MCF 10A (cell line): ENCODE data around the gene MISP. TPM values are rescaled to one million over a fixed set of nuclear protein-coding genes. Genes with fewer than 3 reads are reported as not detected.
"Not testable (repeated sequence)": the region's sequence is repeated elsewhere in the genome, so short reads cannot be mapped to it uniquely, and the experiment has no call there.

ENCODE experiments used
- BruUV-seq: library from RNA; stranded (reverse); fragments of 400-500 nt; replicated peaks from 2 replicates; lab custom pipeline; 2021; lab: Mats Ljungman, UMichigan
- CTCF ChIA-PET: fragments of 300-600 bp; sonication (Branson Sonifier 250); formaldehyde crosslinking; extraction: SDS; loops from one replicate; lab custom pipeline; 2021; ENCODE audit warnings: antibody characterized with exemption, inconsistent platforms; lab: Yijun Ruan, JAX
- POLR2A ChIA-PET: fragments of 300-600, 350-650 bp; sonication (Branson Sonifier 250); formaldehyde crosslinking; extraction: SDS; loops from one replicate; lab custom pipeline; 2020; ENCODE audit warnings: antibody characterized with exemption, inconsistent platforms; lab: Yijun Ruan, JAX
- DNase-seq: peaks from one replicate; pipeline ENCODE4 v3.0.0-alpha.2; 2018; ENCODE audit not compliant: unreplicated experiment
- H3K27ac Mint-ChIP-seq: one replicate; pipeline ENCODE4 v1.8.0; 2022; ENCODE audit warnings: mild to moderate bottlenecking, low read depth, mixed read lengths; ENCODE audit not compliant: unreplicated experiment
- H3K27me3 Mint-ChIP-seq: one replicate; pipeline ENCODE4 v1.8.0; 2022; ENCODE audit warnings: mixed read lengths; ENCODE audit not compliant: insufficient read depth, unreplicated experiment
- H3K36me3 Mint-ChIP-seq: one replicate; pipeline ENCODE4 v1.8.0; 2022; ENCODE audit warnings: mild to moderate bottlenecking, moderate library complexity, mixed read lengths; ENCODE audit not compliant: insufficient read depth, unreplicated experiment
- H3K4me1 Mint-ChIP-seq: one replicate; pipeline ENCODE4 v1.8.0; 2022; ENCODE audit warnings: mixed read lengths; ENCODE audit not compliant: insufficient read depth, unreplicated experiment
- H3K4me3 Mint-ChIP-seq: one replicate; pipeline ENCODE4 v1.8.0; 2022; ENCODE audit warnings: mild to moderate bottlenecking, moderate library complexity, mixed read lengths; ENCODE audit not compliant: unreplicated experiment
- H3K9me3 Mint-ChIP-seq: one replicate; pipeline ENCODE4 v1.8.0; 2022; ENCODE audit warnings: mixed read lengths; ENCODE audit not compliant: unreplicated experiment
- intact Hi-C: fragments of 100-400 bp; cut with micrococcal nuclease; formaldehyde crosslinking; loops from 2 replicates; pipeline ENCODE4 v1.14.1; 2022
- total RNA-seq: library from RNA; stranded (reverse); gene quantifications from 2 replicates; pipeline ENCODE4 v1.2.3, GENCODE V29; 2022
- TF ChIP-seq, protein P1 (sequence below): fragments of 200-600 bp; IDR thresholded peaks from one replicate; pipeline ENCODE4 v1.8.0; 2022; ENCODE audit warnings: antibody characterized with exemption, mild to moderate bottlenecking; ENCODE audit not compliant: unreplicated experiment

The MISP gene
- total RNA-seq, 1 experiment from 2014 or later, result 33.7 TPM

DNA sequence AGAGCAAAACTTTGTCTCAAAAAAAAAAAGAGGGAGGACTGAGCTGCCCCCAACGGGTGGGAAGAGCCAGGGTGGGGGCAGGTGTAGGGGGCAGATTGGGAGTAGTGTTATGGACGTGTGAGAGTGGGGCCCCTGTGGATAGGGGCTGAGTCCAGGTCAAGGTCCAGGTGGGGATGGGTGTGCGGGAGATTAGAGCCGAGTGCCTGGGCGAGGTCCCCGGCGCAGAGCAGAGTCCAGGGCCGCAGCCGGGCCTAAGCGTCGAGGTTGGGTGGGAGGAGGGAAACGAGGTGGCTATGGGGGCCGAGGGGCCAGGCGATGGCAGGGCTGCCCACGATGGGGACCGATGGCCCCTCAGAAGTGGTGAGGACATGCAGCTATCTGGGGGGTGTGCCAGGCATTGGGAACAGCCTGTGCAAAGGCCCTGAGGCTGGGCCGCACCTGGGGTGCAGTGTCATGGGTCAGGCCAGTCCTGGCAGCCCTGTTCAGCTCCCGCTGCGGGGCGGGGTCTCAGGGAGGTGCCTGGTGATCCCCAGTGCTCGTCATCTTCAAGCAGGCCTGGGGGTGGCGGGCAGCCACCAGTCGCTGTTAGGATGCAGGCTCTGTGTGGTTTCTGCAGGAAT lies 12.3 kb upstream of the MISP start:
- Mint-ChIP-seq H3K4me3 (no peak overlapping the region), H3K36me3 (peaks cover 6% of the 10 kb centered on the region), H3K27me3 (no peaks in the 10 kb centered on the region), H3K4me1 (no peaks in the 10 kb centered on the region), H3K27ac (no peak overlapping the region), H3K9me3 (no peaks in the 10 kb centered on the region)
- ChIA-PET POLR2A (no interaction called here), CTCF (interaction anchor here (1.1 kb wide), 1 partner anchor 263 kb away, joined by 3 read pairs; no protein-coding TSS in a partner anchor)
- no peak for DNase-seq
- TF ChIP-seq, protein P1, sequence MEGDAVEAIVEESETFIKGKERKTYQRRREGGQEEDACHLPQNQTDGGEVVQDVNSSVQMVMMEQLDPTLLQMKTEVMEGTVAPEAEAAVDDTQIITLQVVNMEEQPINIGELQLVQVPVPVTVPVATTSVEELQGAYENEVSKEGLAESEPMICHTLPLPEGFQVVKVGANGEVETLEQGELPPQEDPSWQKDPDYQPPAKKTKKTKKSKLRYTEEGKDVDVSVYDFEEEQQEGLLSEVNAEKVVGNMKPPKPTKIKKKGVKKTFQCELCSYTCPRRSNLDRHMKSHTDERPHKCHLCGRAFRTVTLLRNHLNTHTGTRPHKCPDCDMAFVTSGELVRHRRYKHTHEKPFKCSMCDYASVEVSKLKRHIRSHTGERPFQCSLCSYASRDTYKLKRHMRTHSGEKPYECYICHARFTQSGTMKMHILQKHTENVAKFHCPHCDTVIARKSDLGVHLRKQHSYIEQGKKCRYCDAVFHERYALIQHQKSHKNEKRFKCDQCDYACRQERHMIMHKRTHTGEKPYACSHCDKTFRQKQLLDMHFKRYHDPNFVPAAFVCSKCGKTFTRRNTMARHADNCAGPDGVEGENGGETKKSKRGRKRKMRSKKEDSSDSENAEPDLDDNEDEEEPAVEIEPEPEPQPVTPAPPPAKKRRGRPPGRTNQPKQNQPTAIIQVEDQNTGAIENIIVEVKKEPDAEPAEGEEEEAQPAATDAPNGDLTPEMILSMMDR, result no peak
- intact Hi-C loops, result no loop called here
- BruUV-seq, result no TSS peak

DNA sequence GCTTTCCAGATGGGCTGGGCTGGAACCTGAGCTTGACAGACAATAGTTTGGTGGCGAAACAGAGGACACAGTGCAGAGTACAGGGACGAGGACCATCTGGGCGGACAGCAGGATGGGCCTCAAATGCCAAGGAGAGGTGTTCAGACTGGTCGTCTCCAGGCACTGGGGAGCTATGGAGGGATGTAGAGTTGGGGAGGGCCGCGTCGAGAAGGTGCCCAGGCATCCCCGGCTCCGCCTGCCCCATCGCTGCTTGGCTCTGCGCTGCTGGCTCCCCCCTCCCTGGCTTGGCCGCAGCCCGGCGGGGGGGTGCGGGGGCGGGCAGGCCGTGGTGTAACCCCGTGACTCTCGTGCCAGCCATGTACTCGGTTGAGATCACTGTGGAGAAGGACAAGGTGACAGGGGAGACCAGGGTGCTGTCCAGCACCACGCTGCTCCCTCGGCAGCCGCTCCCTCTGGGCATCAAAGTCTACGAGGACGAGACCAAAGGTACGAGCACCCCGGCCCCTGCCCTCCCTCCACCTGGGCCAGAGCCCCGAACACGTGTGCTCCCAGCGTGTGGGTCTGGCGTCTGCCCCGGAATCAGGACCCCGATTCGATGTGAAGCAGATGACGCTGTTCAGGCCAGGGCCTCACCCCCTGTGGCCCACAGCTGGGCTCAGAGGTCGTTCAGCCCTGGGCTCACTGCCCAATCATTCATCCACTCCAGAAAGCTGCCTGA lies 10.8 kb upstream of the MISP start:
- H3K4me1 Mint-ChIP-seq, result no peaks in the 10 kb centered on the region
- no peak overlapping the region for H3K4me3 Mint-ChIP-seq
- intact Hi-C loops, result no loop called here
- POLR2A ChIA-PET, result no interaction called here
- H3K36me3 Mint-ChIP-seq, result peaks cover 6% of the 10 kb centered on the region
- CTCF ChIA-PET, result interaction anchor here (0.6 to 0.7 kb wide), 6 partner anchors 28 to 1207 kb away, joined by 3 to 4 read pairs (median 3); no protein-coding TSS in a partner anchor
- H3K9me3 Mint-ChIP-seq, result no peaks in the 10 kb centered on the region
- no peak overlapping the region for H3K27ac Mint-ChIP-seq
- BruUV-seq, result no TSS peak
- no peak for DNase-seq
- TF ChIP-seq, protein P1, result no peak
- no peaks in the 10 kb centered on the region for H3K27me3 Mint-ChIP-seq

DNA sequence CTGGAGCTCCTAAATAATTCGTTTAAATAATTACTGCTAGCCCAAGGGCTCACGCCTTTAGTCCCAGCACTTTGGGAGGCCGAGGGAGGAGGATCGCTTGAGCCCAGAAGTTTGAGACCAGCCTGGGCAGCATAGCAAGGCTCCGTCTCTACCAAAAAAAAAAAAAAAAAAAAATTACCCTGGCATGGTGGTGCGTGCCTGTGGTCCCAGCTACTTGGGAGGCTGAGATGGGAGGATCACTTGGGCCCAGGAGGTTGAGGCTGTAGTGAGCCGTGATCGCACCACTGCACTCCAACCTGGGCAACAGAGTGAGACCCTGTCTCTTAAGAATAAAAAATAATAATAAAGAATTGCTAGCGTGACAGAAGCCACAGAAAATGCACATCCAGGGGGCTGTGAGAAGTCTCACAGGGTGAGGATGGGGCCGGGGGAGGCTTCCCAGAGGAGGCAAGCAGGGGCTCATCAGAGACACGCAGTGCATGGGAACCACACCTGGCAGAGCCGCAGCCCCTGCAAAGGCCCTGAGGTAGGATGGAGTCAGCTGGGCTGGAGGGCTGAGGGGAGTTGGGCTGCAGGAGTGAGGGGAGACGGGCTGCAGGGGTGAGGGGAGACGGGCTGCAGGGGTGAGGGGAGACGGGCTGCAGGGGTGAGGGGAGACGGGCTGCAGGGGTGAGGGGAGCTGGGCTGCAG lies 10.0 kb upstream of the MISP start:
- H3K27me3 Mint-ChIP-seq, intact Hi-C loops, H3K4me1 Mint-ChIP-seq, H3K27ac Mint-ChIP-seq, H3K36me3 Mint-ChIP-seq, POLR2A ChIA-PET, BruUV-seq, H3K4me3 Mint-ChIP-seq, DNase-seq, H3K9me3 Mint-ChIP-seq: not testable (repeated sequence)
- CTCF ChIA-PET, result interaction anchor here (0.6 to 0.7 kb wide), 5 partner anchors 29 to 360 kb away, joined by 3 to 4 read pairs (median 3); no protein-coding TSS in a partner anchor

DNA sequence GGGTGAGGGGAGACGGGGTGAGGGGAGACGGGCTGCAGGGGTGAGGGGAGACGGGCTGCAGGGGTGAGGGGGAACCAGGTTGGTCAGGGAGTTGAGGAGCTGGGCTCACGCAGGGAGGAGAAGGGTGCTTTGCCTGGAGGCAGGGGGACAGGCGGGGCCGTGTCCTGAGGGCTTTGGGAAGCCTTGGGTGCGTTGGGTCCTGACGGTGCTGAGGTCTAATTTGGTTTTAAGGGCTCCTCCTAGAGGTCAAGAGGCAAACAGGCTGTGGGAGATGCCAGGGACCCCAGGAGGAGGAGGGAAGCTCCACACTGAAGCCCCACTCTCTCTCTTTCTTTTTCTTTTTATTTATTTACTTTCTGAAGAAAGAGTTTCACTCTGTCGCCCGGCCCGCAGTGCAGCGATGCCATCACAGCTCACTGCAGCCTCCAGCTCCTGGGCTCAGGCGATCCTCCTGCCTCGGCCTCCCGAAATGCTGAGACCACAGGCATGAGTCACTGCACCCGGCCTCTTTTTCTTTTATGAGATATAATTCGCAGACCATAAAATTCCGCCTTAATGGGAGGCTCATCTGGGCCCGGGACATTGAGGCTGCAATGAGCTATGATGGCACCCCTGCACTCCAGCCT lies 9.3 kb upstream of the MISP start:
- H3K27ac Mint-ChIP-seq, result no peak overlapping the region
- H3K4me3 Mint-ChIP-seq, result no peak overlapping the region
- no peaks in the 10 kb centered on the region for H3K4me1 Mint-ChIP-seq
- BruUV-seq, result no TSS peak
- CTCF ChIA-PET, result interaction anchor here (0.6 to 0.7 kb wide), 2 partner anchors 74 to 155 kb away, joined by 3 read pairs; no protein-coding TSS in a partner anchor
- intact Hi-C loops, result no loop called here
- no peaks in the 10 kb centered on the region for H3K9me3 Mint-ChIP-seq
- H3K36me3 Mint-ChIP-seq, result peaks cover 6% of the 10 kb centered on the region
- peak; percentile 24 for DNase-seq
- no peaks in the 10 kb centered on the region for H3K27me3 Mint-ChIP-seq
- POLR2A ChIA-PET, result interaction anchor here (0.8 kb wide), 1 partner anchor 286 kb away, joined by 3 read pairs; no protein-coding TSS in a partner anchor
- TF ChIP-seq, protein P1, result no peak
